HCT116 (cell line): ENCODE results near the gene KIAA1328.

Experiments
- ATF3 ChIP-seq: IDR thresholded peaks from 2 replicates; pipeline ENCODE4 v1.6.1; 2012
- EGR1 ChIP-seq: IDR thresholded peaks from 2 replicates; pipeline ENCODE4 v1.6.1; 2012; ENCODE audit warnings: low read depth
- POLR2A ChIP-seq: IDR thresholded peaks from 2 replicates; pipeline ENCODE4 v1.7.0; 2011; ENCODE audit warnings: borderline replicate concordance; ENCODE audit not compliant: insufficient read depth, insufficient read length; ENCODE audit errors: extremely low read depth
- ZNF274 ChIP-seq: fragments of 200-500 bp; sonication (Bioruptor generic); IDR thresholded peaks from 2 replicates; pipeline ENCODE4 v1.6.1; 2014; ENCODE audit warnings: mild to moderate bottlenecking, low read depth, low read length, inconsistent platforms
- TF ChIP-seq, protein P1 (sequence below), 3 experiments: fragments of 200-600 bp in 1 of 3; sonication (generic) in 1 of 3; IDR thresholded peaks in 2 of 3; conservative IDR thresholded peaks in 1 of 3; 2 replicates each; pipeline ENCODE4 v1.5.1; 2012 to 2017; ENCODE audit warnings: low read depth in 2 of 3, low read length in 2 of 3, antibody characterized with exemption in 1 of 3, borderline replicate concordance in 1 of 3, control low read depth in 1 of 3, mild to moderate bottlenecking in 1 of 3, mixed read lengths in 1 of 3, mixed run types in 1 of 3, moderate library complexity in 1 of 3; ENCODE audit not compliant: insufficient read depth in 1 of 3

DNA sequence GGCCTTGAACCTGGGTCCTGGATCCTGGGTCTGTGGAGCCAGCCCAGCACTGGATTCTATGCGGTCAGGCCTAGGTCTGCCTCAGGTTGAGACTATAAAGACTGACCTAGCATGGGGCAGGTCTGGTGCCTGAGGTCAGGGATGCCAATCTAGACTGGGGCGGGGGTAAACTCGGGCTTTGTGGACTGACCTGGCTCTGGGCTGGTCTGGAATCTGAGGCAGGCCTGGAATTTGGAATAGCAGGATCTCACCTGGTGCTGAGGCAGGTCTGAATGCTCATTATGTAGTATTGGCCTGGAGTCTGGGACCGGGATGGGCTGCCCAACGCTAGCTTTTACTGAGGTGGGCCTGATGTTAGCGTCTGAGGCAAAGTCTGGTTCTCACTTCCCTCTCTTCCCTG, 256.0 kb downstream of the KIAA1328 start:
- TF ChIP-seq EGR1 (no peak), POLR2A (no peak), ATF3 (no peak), ZNF274 (no peak)
- TF ChIP-seq, protein P1, sequence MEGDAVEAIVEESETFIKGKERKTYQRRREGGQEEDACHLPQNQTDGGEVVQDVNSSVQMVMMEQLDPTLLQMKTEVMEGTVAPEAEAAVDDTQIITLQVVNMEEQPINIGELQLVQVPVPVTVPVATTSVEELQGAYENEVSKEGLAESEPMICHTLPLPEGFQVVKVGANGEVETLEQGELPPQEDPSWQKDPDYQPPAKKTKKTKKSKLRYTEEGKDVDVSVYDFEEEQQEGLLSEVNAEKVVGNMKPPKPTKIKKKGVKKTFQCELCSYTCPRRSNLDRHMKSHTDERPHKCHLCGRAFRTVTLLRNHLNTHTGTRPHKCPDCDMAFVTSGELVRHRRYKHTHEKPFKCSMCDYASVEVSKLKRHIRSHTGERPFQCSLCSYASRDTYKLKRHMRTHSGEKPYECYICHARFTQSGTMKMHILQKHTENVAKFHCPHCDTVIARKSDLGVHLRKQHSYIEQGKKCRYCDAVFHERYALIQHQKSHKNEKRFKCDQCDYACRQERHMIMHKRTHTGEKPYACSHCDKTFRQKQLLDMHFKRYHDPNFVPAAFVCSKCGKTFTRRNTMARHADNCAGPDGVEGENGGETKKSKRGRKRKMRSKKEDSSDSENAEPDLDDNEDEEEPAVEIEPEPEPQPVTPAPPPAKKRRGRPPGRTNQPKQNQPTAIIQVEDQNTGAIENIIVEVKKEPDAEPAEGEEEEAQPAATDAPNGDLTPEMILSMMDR (IDR thresholded peaks at IDR 0.05 in 2 of 3, conservative IDR thresholded peaks at IDR 0.05 in 1 of 3; ENCODE audit: borderline replicate concordance in 1 of 3, insufficient read depth in 1 of 3, low read depth in 2 of 3, low read length in 2 of 3) = no peak
